Body of pancreas (tissue), 4 donors: Measurements from ENCODE around the gene MRPL21.

Experiments used
- CTCF ChIP-seq, 7 experiments: fragments of 450-650 bp in 4 of 7; fragments of 200-600 bp in 3 of 7; sonication (generic) in 3 of 7; IDR thresholded peaks; one replicate each; pipeline ENCODE4 v1.5.1; 2016 to 2019; ENCODE audit warnings: antibody characterized with exemption in 7 of 7
- POLR2A ChIP-seq, 3 donors: fragments of 450-650 bp; IDR thresholded peaks; one replicate each; pipeline ENCODE4 v1.6.1; 2016; ENCODE audit warnings: antibody characterized with exemption in 3 of 3, mild to moderate bottlenecking in 2 of 3

GRCh38 chr11:68912254-68912653, 8.6 kb upstream of the MRPL21 start:
- TF ChIP-seq CTCF (IDR thresholded peaks at IDR 0.05) (no peak), POLR2A (IDR thresholded peaks at IDR 0.05) (no peak)
